KBM-7 (cell line): Measurements from ENCODE around the gene GGT5.
A peak's percentile ranks its signal among the peaks of the same experiment; 100 is the strongest.

Source experiments
- DNase-seq: peaks from one replicate; pipeline ENCODE4 v3.0.0-alpha.2; 2015
- in situ Hi-C: fragments of 300-500 bp; cut with MboI; formaldehyde crosslinking; loops from 2 replicates; pipeline ENCODE4 v1.14.3; 2020; ENCODE audit warnings: low sequenced_read_pairs, low pct_unique_long_range_greater_than_20kb, mixed read lengths

Gene GGT5

DNA sequence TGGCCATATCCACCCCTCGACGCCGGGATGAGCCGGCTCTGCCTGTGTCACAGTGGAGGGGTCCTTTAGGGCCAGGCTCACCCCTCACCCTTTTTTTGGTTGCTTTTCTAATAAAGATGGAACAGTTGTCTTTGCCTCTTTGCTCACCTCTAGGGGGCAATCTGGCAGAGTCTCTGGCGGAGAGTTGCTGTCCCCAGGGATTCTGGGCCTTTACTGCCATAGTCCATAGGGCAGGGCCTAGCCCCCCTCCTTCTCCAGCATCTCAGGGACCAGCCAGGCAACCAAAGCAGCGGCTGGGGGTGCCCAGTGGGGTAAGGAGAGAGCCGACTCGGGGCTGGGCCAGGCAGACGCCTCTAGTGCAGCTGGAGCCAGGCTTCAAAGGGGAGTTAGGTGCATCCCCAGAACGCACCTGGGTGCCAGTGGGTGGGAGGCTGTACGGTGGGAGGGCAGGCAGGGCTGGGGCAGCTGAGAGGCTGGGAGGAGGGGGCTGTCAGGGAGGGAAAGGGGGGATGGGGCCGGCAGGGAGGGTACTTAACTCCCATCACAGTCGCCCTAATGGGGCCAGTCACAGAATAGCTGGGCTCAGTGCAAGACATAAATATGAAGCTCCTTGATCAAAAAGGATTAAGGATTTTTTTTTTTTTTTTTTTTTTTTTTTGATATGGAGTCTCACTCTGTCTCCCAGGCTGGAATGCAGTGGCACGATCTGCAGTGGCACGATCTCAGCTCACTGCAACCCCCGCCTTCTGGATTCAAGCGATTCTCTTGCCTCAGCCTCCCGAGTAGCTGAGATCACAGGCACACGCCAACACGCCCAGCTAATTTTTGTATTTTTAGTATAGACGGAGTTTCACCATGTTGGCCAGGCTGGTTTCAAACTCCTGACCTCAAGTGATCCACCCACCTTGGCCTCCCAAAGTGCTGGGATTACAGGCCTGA, 66.1 kb downstream of the GGT5 start:
- no peak for DNase-seq
- in situ Hi-C loops: no loop called here

DNA sequence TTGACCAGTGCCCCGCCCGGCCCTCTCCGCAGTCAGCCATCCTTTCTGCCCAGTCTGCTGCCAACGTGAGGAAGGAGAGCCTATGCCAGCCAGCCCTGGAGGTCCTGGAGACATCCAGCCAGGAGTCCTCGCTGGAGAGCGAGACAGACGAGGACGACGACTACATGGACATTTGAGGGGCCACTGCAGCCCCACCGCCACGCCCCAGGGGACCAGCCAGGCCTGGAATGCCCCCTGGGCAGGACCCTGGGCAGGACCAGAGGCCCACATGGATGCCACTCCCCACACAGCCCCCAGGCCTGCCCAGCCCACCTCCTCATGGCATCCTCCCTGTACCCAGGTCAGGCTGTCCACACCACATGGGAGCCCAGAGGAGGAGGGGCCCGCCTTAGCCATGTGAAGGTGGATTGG, 66.9 kb downstream of the GGT5 start:
- in situ Hi-C loops: no loop called here
- DNase-seq: no peak

DNA sequence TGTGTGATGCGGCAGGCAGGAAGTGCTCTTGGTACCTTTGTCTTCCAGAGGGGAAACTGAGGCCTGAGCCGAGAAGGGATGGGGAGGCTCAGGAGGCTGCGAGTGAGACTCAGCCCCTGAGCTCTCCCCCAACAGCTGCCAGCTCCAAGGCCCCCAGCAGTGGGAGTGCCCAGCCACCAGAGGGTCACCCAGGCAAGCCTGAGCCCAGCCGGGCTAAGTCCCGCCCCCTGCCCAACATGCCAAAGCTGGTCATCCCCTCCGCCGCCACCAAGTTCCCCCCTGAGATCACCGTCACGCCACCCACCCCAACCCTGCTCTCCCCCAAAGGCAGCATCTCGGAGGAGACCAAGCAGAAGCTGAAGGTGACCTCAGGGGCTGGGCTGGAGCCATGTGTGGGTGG, 67.4 kb downstream of the GGT5 start:
- no peak for DNase-seq
- in situ Hi-C loops: no loop called here

DNA sequence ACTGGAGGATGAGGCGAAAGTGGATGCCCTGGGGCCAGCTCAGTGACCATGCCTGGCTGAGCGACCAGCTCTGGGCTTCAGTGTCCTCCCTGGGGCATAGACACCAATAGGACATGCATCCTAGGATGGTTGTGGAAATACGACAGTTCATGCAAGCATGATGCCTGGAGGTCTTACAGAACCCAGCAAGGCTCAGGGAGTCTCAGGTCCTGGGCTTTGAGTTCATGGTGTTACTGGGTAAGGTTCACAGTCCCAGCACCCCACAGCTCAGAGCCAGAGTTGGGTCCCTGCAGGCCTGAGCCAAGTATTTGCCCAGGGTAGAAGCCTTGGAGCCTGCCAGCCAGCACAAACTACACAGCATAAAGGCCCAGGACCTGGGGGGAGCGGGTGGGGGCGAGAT, 67.8 kb downstream of the GGT5 start:
- no peak for DNase-seq
- in situ Hi-C loops: no loop called here

DNA sequence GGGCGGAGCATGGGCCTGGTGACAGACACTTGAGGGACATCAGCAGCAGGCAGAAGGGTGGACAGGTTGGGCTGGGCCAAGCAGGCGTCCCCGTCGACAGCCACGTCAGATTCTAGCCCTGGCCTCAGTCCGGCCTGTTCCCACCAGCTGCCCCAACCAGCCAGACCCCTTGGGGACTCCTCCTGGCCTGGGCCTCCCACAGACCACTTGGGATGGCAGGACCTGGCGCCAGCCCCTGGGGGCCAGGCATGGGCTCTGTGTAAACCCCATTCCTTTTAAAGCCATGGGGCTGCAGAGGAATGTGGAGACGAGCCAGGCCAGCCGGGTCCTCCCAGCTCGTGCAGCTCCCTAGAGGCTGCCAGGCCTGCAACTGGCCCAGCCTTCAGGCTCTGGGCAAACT, 68.3 kb downstream of the GGT5 start:
- no peak for DNase-seq
- in situ Hi-C loops: no loop called here

DNA sequence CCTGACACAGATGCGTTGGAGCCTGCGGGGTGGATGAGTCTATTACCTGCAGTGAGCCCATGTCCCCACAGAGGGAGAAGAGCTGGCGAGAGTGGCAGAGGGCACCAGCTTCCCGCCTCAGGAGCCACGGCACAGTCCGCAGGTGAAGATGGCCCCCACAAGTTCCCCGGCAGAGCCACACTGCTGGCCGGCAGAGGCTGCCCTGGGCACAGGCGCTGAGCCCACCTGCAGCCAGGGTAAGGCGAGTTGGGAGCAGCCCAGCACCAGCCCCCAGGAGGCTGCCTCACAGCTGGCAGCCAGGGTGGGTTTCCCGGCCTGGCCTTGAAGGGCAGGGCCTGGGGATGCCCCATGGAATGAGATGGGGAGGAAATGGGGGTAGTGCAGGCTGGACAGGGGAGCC, 68.8 kb downstream of the GGT5 start:
- DNase-seq: no peak
- in situ Hi-C loops: no loop called here

DNA sequence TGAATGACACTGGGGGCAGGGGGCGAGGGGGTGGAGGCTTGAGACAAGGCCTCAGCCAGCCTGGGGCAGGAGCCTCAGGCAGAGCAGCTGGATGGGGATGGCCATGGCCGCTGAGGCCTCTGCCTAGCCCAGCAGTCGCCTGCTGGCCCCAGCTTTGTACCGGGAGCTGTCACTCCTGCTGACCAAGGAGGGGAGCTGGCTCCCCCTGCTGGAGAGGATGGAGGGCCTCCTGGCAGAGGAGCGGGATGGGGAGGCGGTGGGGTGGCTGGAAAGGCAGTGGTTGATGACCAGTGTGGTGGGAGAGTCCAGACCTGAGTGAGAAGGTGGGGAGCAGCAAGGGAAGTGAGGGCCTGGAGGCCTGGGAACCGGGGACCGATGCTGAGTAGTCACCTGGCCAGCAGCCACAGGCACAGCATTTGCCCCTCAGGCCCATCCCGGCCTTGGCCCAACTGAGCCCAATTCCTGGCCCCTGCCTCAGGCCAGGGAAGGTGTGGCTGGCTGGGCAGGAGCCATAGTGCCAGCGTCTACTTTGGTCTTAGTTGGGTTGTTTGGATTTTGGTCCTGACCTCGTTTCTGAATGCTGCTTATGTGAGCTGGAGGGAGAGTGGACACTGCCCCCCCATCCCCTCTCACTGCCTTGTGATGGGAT, 69.6 kb downstream of the GGT5 start:
- DNase-seq: peak; percentile 62
- in situ Hi-C loops: no loop called here

DNA sequence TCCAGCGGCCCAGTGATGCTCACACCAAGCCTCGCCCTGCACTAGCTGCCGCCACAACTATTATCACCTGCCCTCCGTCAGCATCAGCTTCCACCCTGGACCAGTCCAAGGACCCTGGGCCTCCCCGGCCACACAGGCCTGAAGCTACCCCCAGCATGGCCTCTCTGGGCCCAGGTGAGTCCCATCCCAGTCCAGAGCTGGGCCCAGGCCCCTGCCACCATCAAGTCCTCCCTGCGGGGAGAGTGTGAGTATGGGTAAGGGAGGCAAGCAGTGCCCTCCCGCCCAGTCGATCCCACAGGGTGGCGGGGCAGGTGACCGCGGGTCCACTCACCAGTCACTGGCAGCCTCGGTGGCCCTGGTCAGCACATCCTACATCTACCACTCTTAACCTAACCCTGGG, 73.1 kb downstream of the GGT5 start:
- in situ Hi-C loops: no loop called here
- DNase-seq: no peak

DNA sequence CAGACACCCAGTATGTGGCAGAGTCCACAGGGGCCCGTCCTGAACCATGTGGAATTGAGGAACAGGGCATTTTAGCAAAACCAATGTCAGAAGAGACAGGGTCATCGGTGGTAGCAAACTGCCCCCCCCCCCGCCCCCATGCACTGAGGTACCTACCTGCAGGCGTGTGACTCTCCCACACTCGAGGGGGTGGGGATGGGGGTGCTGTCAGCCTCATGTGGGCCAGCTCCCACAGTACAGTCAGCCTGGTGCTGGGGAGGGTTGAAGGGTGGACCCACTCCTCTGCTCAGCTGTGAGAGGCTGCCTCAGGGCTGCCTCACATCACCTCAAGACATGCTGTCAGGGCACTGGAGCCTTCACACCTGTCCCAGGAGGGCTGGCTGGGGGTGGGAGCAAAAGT, 74.2 kb downstream of the GGT5 start:
- in situ Hi-C loops: no loop called here
- DNase-seq: no peak

DNA sequence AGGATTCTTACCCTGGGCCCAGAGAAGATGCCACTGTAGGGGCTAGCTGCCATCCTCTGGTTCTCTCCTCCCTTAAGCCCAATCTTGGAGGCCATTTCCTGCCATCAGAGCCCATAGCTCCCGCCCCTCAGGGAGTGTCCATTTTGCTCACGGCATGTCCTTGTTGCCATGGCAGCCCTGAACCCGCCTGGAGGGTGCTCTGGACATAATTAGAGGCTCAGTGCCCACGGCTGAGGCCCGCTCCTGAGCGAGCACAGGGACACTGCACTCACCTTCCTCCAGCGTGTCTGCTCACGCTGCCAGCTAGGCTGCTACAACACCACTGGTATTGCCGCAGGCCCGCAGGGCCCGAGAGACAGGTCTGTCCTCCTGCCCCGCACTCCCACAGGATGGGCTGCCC, 74.7 kb downstream of the GGT5 start:
- in situ Hi-C loops: no loop called here
- no peak for DNase-seq
